Measurements from ENCODE around the gene MYH15.

- TF ChIP-seq POLR2AphosphoS5 (IDR thresholded peaks at IDR 0.05; ENCODE audit: insufficient read depth in 1 of 2, low read depth in 1 of 2) (no peak), CTCF (IDR thresholded peaks at IDR 0.05) (no peak)
Observed at GRCh38 chr3:108387063-108387462, 123.3 kb downstream of the MYH15 start.

All from vagina (tissue), 2 donors.